GM12878 (cell line): Measurements from ENCODE around the gene PPP1R37. TPM values are rescaled to one million over a fixed set of nuclear protein-coding genes. Genes with fewer than 3 reads are reported as not detected.

Source experiments
- ATAC-seq: fragments of 200-7000 bp; cut with Tn5 transposase; 3 replicates; pipeline ENCODE4 v1.9.1; 2020; ENCODE audit warnings: mild to moderate bottlenecking, moderate library complexity
- BruUV-seq: library from RNA; stranded (reverse); fragments of 400-500 nt; replicated peaks from 2 replicates; lab custom pipeline; 2021; lab: Mats Ljungman, UMichigan
- CTCF ChIA-PET: fragments of 300-600 bp; sonication (Branson Sonifier 250); formaldehyde crosslinking; extraction: SDS; loops from one replicate; lab custom pipeline; 2021; ENCODE audit warnings: inconsistent platforms; lab: Yijun Ruan, JAX
- POLR2A ChIA-PET: fragments of 350-600 bp; formaldehyde crosslinking; extraction: SDS; loops from one replicate; lab custom pipeline; 2021; ENCODE audit warnings: inconsistent platforms; lab: Charles Lee
- RAD21 ChIA-PET: fragments of 300-600 bp; sonication (Branson Sonifier 250); formaldehyde crosslinking; loops from one replicate; lab custom pipeline; 2023; ENCODE audit warnings: antibody characterized with exemption; ENCODE audit not compliant: unreplicated experiment; lab: Charles Lee
- SMC1A ChIA-PET: fragments of 300-600 bp; sonication (Branson Sonifier 250); formaldehyde crosslinking; loops from one replicate; lab custom pipeline; 2023; ENCODE audit not compliant: unreplicated experiment, uncharacterized antibody; lab: Charles Lee
- DNase-seq: peaks from one replicate; pipeline ENCODE4 v3.0.0-alpha.2; 2011; ENCODE audit warnings: low read depth, low spot score
- FAIRE-seq: peaks from 3 replicates; lab custom pipeline; 2011; peaks lifted over from hg19 to GRCh38; lab: Jason Lieb, UNC
- H2AFZ ChIP-seq: 2 replicates; pipeline ENCODE4 v1.6.0; 2011; ENCODE audit warnings: low read depth, low read length, control low read depth; ENCODE audit not compliant: control insufficient read depth
- H3K27ac ChIP-seq: 2 replicates; pipeline ENCODE4 v1.5.1; 2011; ENCODE audit warnings: control low read depth; ENCODE audit not compliant: control insufficient read depth, insufficient read depth
- H3K27me3 ChIP-seq, 2 experiments: replicated peaks in 1 of 2; 2 replicates each; pipeline versions ENCODE4 v1.6.0 to v1.6.1; 2011; ENCODE audit warnings: low read length in 1 of 2; ENCODE audit not compliant: control insufficient read depth in 2 of 2, insufficient read depth in 2 of 2
- H3K36me3 ChIP-seq, 2 experiments: 2 replicates each; pipeline ENCODE4 v1.5.1; 2011; ENCODE audit warnings: low read length in 1 of 2; ENCODE audit not compliant: control insufficient read depth in 2 of 2, insufficient read depth in 2 of 2
- H3K4me1 ChIP-seq: 2 replicates; pipeline ENCODE4 v1.6.1; 2011; ENCODE audit warnings: mild to moderate bottlenecking, low read length, moderate library complexity, mixed read lengths; ENCODE audit not compliant: control insufficient read depth, insufficient read depth
- H3K4me2 ChIP-seq: 2 replicates; pipeline ENCODE4 v1.6.0; 2011; ENCODE audit warnings: control low read depth; ENCODE audit not compliant: control insufficient read depth, insufficient read depth
- H3K4me3 ChIP-seq: fragments of 200-600 bp; sonication (generic); 2 replicates; pipeline ENCODE4 v1.5.1; 2016
- H3K79me2 ChIP-seq: 2 replicates; pipeline ENCODE4 v1.6.0; 2011; ENCODE audit warnings: low read length; ENCODE audit not compliant: control insufficient read depth, insufficient read depth
- H3K9ac ChIP-seq: 2 replicates; pipeline ENCODE4 v1.8.0; 2011; ENCODE audit warnings: low read length, control low read depth, mixed read lengths; ENCODE audit not compliant: control insufficient read depth, insufficient read depth
- H3K9me3 ChIP-seq: replicated peaks from 3 replicates; pipeline ENCODE4 v1.5.1; 2011; ENCODE audit warnings: mild to moderate bottlenecking, low read length; ENCODE audit not compliant: control insufficient read depth, insufficient read depth
- H4K20me1 ChIP-seq: 2 replicates; pipeline ENCODE4 v1.6.0; 2011; ENCODE audit not compliant: control insufficient read depth, insufficient read depth
- EED ChIP-seq: sonication (generic); IDR thresholded peaks from 2 replicates; pipeline ENCODE4 v1.6.1; 2016; ENCODE audit warnings: antibody characterized with exemption, low read depth
- IKZF1 ChIP-seq: fragments of 450-650 bp; conservative IDR thresholded peaks from 2 replicates; pipeline ENCODE4 v1.6.1; 2017; ENCODE audit warnings: antibody characterized with exemption, mild to moderate bottlenecking
- IRF3 ChIP-seq: fragments of 450-650 bp; IDR thresholded peaks from 2 replicates; pipeline ENCODE4 v1.6.1; 2014; ENCODE audit warnings: mild to moderate bottlenecking
- MEF2A ChIP-seq: IDR thresholded peaks from 2 replicates; pipeline ENCODE4 v1.6.1; 2011; ENCODE audit warnings: low read depth, mild to moderate bottlenecking, low read length, moderate library complexity; ENCODE audit not compliant: insufficient read depth
- NR2C2 ChIP-seq: IDR thresholded peaks from 2 replicates; pipeline ENCODE4 v1.6.1; 2011; ENCODE audit warnings: borderline replicate concordance, low read depth; ENCODE audit not compliant: control insufficient read depth, insufficient read length
- PBX3 ChIP-seq: IDR thresholded peaks from 2 replicates; pipeline ENCODE4 v1.6.1; 2011; ENCODE audit warnings: mild to moderate bottlenecking, low read depth, low read length, moderate library complexity; ENCODE audit not compliant: insufficient replicate concordance
- PRDM15 ChIP-seq: fragments of 450-650 bp; formaldehyde crosslinking; IDR thresholded peaks from 2 replicates; pipeline ENCODE4 v1.4.0; 2020; ENCODE audit warnings: mild to moderate bottlenecking, moderate library complexity
- RCOR1 ChIP-seq: conservative IDR thresholded peaks from 2 replicates; pipeline ENCODE4 v1.6.1; 2012; ENCODE audit warnings: low read depth, low read length, improper control_type of control experiment
- RELB ChIP-seq: fragments of 450-650 bp; IDR thresholded peaks from 2 replicates; pipeline ENCODE4 v1.6.1; 2017; ENCODE audit warnings: low read depth, mild to moderate bottlenecking, moderate library complexity
- RFX5 ChIP-seq: IDR thresholded peaks from 2 replicates; pipeline ENCODE4 v1.6.1; 2011; ENCODE audit warnings: low read depth, low read length, improper control_type of control experiment
- SMC3 ChIP-seq: IDR thresholded peaks from 2 replicates; pipeline ENCODE4 v1.6.1; 2011; ENCODE audit warnings: low read length, improper control_type of control experiment, borderline replicate concordance
- SREBF2 ChIP-seq: IDR thresholded peaks from 2 replicates; pipeline ENCODE4 v1.6.1; 2012; ENCODE audit warnings: mild to moderate bottlenecking, low read length
- SRF ChIP-seq, 2 experiments: IDR thresholded peaks; 2 replicates each; pipeline ENCODE4 v1.6.1; 2011; ENCODE audit warnings: low read depth in 2 of 2, low read length in 2 of 2, mild to moderate bottlenecking in 1 of 2, moderate library complexity in 1 of 2
- USF1 ChIP-seq: IDR thresholded peaks from 2 replicates; pipeline ENCODE4 v1.6.1; 2011; ENCODE audit warnings: borderline replicate concordance, low read depth, mild to moderate bottlenecking, moderate library complexity, mixed read lengths, low read length; ENCODE audit not compliant: insufficient read depth; ENCODE audit errors: extremely low read length
- whole genome bisulfite sequencing: methylation state at CpG from one replicate; pipeline ENCODE4 v1.1.6; 2016; ENCODE audit warnings: low lambda C conversion rate; ENCODE audit not compliant: insufficient replicate concordance, insufficient coverage; ENCODE audit errors: missing lambda C conversion rate; 5-methylcytosine and 5-hydroxymethylcytosine counted together
- in situ Hi-C: fragments of 300-500 bp; cut with MboI; formaldehyde crosslinking; loops from 9 replicates; pipeline ENCODE4 v1.14.3; 2018; ENCODE audit warnings: mixed read lengths
- intact Hi-C: fragments of 100-400 bp; cut with micrococcal nuclease; formaldehyde crosslinking; loops from one replicate; pipeline ENCODE4 v1.14.2; 2022; ENCODE audit not compliant: unreplicated experiment
- polyA plus RNA-seq, 11 experiments: library from polyadenylated mRNA; depleted of rRNA in 4 of 11; unstranded in 6 of 11; stranded (reverse) in 5 of 11; fragments of >200 nt; fragmentation: Nextera tagmentation in 4 of 11; fragmentation: Illumina TruSeq in 1 of 11; extraction: Ambion mirVana in 4 of 11; extraction: Trizol in 1 of 11; gene quantifications; 1 replicate in 1 of 11; 2 replicates in 10 of 11; pipeline versions ENCODE4 v1.2.1 to v1.2.3, GENCODE V29; 2011 to 2016; ENCODE audit warnings: inconsistent platforms in 2 of 11, missing spikeins in 2 of 11, low read depth in 1 of 11
- total RNA-seq, 4 experiments: library from RNA; depleted of rRNA in 3 of 4; stranded (reverse); fragments of >200 nt in 3 of 4; fragmentation: Illumina TruSeq in 1 of 4; extraction: Trizol in 1 of 4; gene quantifications; 2 replicates each; pipeline versions ENCODE4 v1.2.1 to v1.2.3, GENCODE V29; 2013 to 2021

PPP1R37 gene
- total and polyA plus RNA-seq, 10 of the 15 experiments (the other 5 are each of a cell fraction or from before 2014, with no cell fraction given) = 0.09 to 21.3 (median 5.1) TPM; not detected in 1

GRCh38 chr19:45156011-45156630 is 63.1 kb downstream of the PPP1R37 start:
- RAD21 ChIA-PET = no interaction called here
- no peak for DNase-seq
- no peak for ATAC-seq
- CTCF ChIA-PET = no interaction called here
- TF ChIP-seq IKZF1 (no peak), NR2C2 (no peak), IRF3 (no peak), EED (no peak), MEF2A (no peak), RELB (no peak), USF1 (no peak), RFX5 (no peak), SMC3 (no peak), SREBF2 (no peak), RCOR1 (no peak), PRDM15 (no peak), SRF (IDR thresholded peaks at IDR 0.05; ENCODE audit: low read depth in 2 of 2, low read length in 2 of 2) (no peak), PBX3 (no peak)
- SMC1A ChIA-PET = no interaction called here
- H3K4me3 ChIP-seq = no peak overlapping the region
- H3K4me2 ChIP-seq = no peak overlapping the region
- no peak overlapping the region for H3K27ac ChIP-seq
- H3K4me1 ChIP-seq = peaks cover 14% of the 10 kb centered on the region
- H3K27me3 ChIP-seq = peaks cover 5 to 9% of the 10 kb centered on the region in 2 experiments; a peak in 3 of 4 replicates
- H2AFZ ChIP-seq = no peak overlapping the region
- POLR2A ChIA-PET = interaction anchor here (0.8 kb wide), 1 partner anchor 141 kb away, joined by 3 read pairs; no protein-coding TSS in a partner anchor
- H3K79me2 ChIP-seq = no peaks in the 10 kb centered on the region
- no peak overlapping the region for H3K9ac ChIP-seq
- intact Hi-C loops (no loop called here), in situ Hi-C loops (no loop called here)
- H3K36me3 ChIP-seq = no peaks in the 10 kb centered on the region
- H3K9me3 ChIP-seq = no peaks in the 10 kb centered on the region; the same call in 2 of the 3 replicates
- WGBS = 18% methylated on average over 11 of the region's 11 CpGs
- H4K20me1 ChIP-seq = no peaks in the 10 kb centered on the region
- no TSS peak for BruUV-seq
- no peak for FAIRE-seq
